ENCODE measurements around the gene ODF4. TPM values are rescaled to one million over a fixed set of nuclear protein-coding genes. Genes with fewer than 3 reads are reported as not detected.

ODF4 gene
- total and polyA plus RNA-seq, 2 of the 13 experiments (the other 11 are each of a cell fraction or from before 2014, with no cell fraction given) = not detected

DNA sequence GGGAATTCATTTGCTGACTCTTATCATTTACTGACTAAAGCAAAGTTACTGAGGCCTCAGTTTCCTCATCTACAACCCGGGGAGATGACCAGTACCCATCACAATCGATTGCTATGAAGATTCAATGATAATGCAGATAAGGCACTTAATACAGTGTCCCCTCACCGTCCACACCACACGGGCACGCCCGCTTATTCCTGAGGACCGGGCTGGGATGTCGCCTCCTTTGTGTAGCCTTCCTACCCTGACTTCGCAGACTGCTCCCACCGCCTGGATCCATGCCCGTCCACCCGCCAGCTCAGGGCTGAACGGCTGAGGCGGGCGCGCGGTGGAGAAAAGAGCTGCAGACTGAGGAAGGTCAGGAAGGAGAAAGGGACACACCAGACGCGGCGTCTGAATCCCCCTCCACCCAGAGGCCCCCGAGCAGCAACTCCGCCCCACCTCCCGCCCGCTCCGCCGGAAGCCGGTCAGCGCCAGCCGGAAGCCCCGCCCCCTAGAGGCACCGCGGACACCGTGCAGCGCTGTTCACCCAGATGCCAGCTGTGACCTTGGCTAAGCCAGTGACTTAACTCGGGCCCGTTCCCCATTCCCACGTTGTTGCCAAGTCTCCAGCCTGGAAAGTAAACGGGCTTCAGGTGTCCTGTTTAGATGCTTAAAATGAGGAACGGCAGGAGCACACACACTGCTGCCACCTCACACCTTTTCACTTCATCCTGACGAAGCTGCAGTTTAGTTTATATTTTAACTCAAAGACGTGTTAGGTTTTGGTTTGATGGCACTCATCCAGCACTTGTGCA, 36.8 kb downstream of the ODF4 start, which contains the start of gene KRABD2 (continued):
- TF ChIP-seq ZGPAT (CRISPR knock-in tag; IDR thresholded peaks at IDR 0.05) (peak; percentile 88), ZNF143 (CRISPR knock-in tag; IDR thresholded peaks at IDR 0.05) (peak; percentile 52), SNAI1 (CRISPR knock-in tag; IDR thresholded peaks at IDR 0.05; ENCODE audit: borderline replicate concordance) (no peak; the same call in 1 of the 2 replicates), PHF21A (CRISPR knock-in tag; IDR thresholded peaks at IDR 0.05) (peak; percentile 35; the same call in 1 of the 2 replicates), MTF1 (CRISPR knock-in tag; IDR thresholded peaks at IDR 0.05) (no peak), ZUFSP (CRISPR knock-in tag; IDR thresholded peaks at IDR 0.05; ENCODE audit: borderline replicate concordance) (no peak), ZHX2 (IDR thresholded peaks at IDR 0.05; ENCODE audit: low read depth) (no peak; the same call in 1 of the 2 replicates), ZHX2 (CRISPR knock-in tag; IDR thresholded peaks at IDR 0.05; ENCODE audit: borderline replicate concordance) (0 out of 2 replicates have a peak, but pooled peaks have one; percentile 28), THAP8 (CRISPR knock-in tag; IDR thresholded peaks at IDR 0.05; ENCODE audit: borderline replicate concordance) (no peak), ZNF589 (CRISPR knock-in tag; conservative IDR thresholded peaks at IDR 0.05) (peak; percentile 93), ZNF3 (CRISPR knock-in tag; IDR thresholded peaks at IDR 0.05) (no peak), SRF (IDR thresholded peaks at IDR 0.05; ENCODE audit: low read depth, low read length) (no peak), ERF (CRISPR knock-in tag; IDR thresholded peaks at IDR 0.05) (peak; percentile 53), ZNF570 (CRISPR knock-in tag; IDR thresholded peaks at IDR 0.05; ENCODE audit: borderline replicate concordance) (no peak)
- TF ChIP-seq, protein P1, sequence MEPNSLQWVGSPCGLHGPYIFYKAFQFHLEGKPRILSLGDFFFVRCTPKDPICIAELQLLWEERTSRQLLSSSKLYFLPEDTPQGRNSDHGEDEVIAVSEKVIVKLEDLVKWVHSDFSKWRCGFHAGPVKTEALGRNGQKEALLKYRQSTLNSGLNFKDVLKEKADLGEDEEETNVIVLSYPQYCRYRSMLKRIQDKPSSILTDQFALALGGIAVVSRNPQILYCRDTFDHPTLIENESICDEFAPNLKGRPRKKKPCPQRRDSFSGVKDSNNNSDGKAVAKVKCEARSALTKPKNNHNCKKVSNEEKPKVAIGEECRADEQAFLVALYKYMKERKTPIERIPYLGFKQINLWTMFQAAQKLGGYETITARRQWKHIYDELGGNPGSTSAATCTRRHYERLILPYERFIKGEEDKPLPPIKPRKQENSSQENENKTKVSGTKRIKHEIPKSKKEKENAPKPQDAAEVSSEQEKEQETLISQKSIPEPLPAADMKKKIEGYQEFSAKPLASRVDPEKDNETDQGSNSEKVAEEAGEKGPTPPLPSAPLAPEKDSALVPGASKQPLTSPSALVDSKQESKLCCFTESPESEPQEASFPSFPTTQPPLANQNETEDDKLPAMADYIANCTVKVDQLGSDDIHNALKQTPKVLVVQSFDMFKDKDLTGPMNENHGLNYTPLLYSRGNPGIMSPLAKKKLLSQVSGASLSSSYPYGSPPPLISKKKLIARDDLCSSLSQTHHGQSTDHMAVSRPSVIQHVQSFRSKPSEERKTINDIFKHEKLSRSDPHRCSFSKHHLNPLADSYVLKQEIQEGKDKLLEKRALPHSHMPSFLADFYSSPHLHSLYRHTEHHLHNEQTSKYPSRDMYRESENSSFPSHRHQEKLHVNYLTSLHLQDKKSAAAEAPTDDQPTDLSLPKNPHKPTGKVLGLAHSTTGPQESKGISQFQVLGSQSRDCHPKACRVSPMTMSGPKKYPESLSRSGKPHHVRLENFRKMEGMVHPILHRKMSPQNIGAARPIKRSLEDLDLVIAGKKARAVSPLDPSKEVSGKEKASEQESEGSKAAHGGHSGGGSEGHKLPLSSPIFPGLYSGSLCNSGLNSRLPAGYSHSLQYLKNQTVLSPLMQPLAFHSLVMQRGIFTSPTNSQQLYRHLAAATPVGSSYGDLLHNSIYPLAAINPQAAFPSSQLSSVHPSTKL (CRISPR knock-in tag; IDR thresholded peaks at IDR 0.05) = peak; percentile 52; the same call in 1 of the 2 replicates
